ENCODE measurements around the gene TRIM52. TPM values are rescaled to one million over a fixed set of nuclear protein-coding genes. Genes with fewer than 3 reads are reported as not detected.

Gene TRIM52
- total and polyA plus RNA-seq, 2 of the 13 experiments (the other 11 are each of a cell fraction or from before 2014, with no cell fraction given) = 7.2 to 11.6 TPM

DNA sequence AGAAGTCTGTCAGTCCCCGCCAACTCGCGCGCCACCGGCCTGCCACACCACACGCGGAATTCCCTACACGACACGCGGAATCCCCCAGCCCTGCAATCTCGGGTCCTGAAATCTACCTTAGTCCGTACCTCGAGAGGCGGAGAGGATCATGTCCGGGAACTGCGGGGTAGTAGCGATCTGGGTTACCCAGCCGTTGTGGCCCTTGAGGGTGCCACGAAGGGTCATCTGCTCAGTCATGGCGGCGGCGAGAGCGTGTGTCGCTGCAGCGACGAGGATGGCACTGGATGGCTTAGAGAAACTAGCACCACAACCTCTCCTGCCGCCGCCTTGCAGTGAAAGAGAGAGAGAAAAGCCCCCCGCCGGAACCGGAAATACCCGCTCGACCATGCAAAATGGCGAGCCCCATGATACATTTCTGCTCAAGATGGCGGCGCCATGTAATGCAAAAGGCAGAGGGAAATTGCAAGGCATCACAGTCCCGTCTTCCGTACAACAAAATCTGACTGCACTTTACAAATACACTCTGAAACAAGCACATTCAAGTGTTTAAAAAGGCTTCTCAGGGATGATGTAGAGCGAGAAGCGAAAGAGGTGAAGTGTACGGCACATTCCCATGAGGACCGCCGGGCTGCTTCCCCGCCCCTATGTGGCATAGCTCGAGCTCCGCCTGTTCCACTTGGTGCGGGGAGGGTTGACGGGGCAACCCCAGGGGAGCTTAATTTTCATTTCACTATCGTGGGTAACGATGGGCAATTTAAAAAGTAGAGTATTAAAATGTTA, 17.2 kb downstream of the TRIM52 start, which contains the start of gene RACK1 (continued):
- TF ChIP-seq, protein P1, sequence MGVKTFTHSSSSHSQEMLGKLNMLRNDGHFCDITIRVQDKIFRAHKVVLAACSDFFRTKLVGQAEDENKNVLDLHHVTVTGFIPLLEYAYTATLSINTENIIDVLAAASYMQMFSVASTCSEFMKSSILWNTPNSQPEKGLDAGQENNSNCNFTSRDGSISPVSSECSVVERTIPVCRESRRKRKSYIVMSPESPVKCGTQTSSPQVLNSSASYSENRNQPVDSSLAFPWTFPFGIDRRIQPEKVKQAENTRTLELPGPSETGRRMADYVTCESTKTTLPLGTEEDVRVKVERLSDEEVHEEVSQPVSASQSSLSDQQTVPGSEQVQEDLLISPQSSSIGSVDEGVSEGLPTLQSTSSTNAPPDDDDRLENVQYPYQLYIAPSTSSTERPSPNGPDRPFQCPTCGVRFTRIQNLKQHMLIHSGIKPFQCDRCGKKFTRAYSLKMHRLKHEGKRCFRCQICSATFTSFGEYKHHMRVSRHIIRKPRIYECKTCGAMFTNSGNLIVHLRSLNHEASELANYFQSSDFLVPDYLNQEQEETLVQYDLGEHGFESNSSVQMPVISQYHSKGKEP (CRISPR knock-in tag; IDR thresholded peaks at IDR 0.05) = peak; percentile 71; the same call in 1 of the 2 replicates
- TF ChIP-seq ZNF768 (CRISPR knock-in tag; IDR thresholded peaks at IDR 0.05) = peak; percentile 69; the same call in 1 of the 2 replicates
- no peak; the same call in 1 of the 2 replicates for TF ChIP-seq NAIF1 (CRISPR knock-in tag; IDR thresholded peaks at IDR 0.05; ENCODE audit: borderline replicate concordance)
- peak; percentile 63; the same call in 1 of the 2 replicates for TF ChIP-seq GFI1 (CRISPR knock-in tag; IDR thresholded peaks at IDR 0.05; ENCODE audit: borderline replicate concordance)
- 0 out of 2 replicates have a peak, but pooled peaks have one; percentile 3 for TF ChIP-seq HNF4A (CRISPR knock-in tag; IDR thresholded peaks at IDR 0.05)
- TF ChIP-seq, protein P2, sequence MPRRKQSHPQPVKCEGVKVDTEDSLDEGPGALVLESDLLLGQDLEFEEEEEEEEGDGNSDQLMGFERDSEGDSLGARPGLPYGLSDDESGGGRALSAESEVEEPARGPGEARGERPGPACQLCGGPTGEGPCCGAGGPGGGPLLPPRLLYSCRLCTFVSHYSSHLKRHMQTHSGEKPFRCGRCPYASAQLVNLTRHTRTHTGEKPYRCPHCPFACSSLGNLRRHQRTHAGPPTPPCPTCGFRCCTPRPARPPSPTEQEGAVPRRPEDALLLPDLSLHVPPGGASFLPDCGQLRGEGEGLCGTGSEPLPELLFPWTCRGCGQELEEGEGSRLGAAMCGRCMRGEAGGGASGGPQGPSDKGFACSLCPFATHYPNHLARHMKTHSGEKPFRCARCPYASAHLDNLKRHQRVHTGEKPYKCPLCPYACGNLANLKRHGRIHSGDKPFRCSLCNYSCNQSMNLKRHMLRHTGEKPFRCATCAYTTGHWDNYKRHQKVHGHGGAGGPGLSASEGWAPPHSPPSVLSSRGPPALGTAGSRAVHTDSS (CRISPR knock-in tag; conservative IDR thresholded peaks at IDR 0.05) = no peak
- no peak for TF ChIP-seq ZNF10 (CRISPR knock-in tag; IDR thresholded peaks at IDR 0.05; ENCODE audit: borderline replicate concordance, low read depth)
- TF ChIP-seq, protein P3, sequence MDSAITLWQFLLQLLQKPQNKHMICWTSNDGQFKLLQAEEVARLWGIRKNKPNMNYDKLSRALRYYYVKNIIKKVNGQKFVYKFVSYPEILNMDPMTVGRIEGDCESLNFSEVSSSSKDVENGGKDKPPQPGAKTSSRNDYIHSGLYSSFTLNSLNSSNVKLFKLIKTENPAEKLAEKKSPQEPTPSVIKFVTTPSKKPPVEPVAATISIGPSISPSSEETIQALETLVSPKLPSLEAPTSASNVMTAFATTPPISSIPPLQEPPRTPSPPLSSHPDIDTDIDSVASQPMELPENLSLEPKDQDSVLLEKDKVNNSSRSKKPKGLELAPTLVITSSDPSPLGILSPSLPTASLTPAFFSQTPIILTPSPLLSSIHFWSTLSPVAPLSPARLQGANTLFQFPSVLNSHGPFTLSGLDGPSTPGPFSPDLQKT (CRISPR knock-in tag; IDR thresholded peaks at IDR 0.05; ENCODE audit: borderline replicate concordance) = no peak

Data from HepG2 (cell line).